ENCODE data around the gene ABCA12. TPM values are rescaled to one million over a fixed set of nuclear protein-coding genes. Genes with fewer than 3 reads are reported as not detected.

Gene ABCA12
- polyA plus RNA-seq, 2 of the 4 experiments (the other 2 are of a cell fraction), result 0.32 to 1.1 TPM

GRCh38 chr2:215036314-215036713 is 102.1 kb downstream of the ABCA12 start:
- no peaks in the 10 kb centered on the region for H3K4me1 ChIP-seq
- H3K27ac ChIP-seq, result no peak overlapping the region
- 2% methylated on average over 1 of the region's 1 CpG for WGBS (ENCODE audit: missing lambda C conversion rate)
- H3K4me2 ChIP-seq, result no peak overlapping the region
- no peak for DNase-seq (ENCODE audit: low read depth in 1 of 2, low spot score in 1 of 2)
- POLR2A ChIA-PET, result interaction anchor here (0.7 kb wide), 1 partner anchor 107 kb away, joined by 4 read pairs; no protein-coding TSS in a partner anchor
- no peak overlapping the region for H3K4me3 ChIP-seq
- CTCF ChIA-PET, result no interaction called here
- no peaks in the 10 kb centered on the region for H3K9me3 ChIP-seq
- TF ChIP-seq CHD2 (IDR thresholded peaks at IDR 0.05; ENCODE audit: low read length, partially characterized antibody), result no peak
- no peak for TF ChIP-seq HOXA7 (CRISPR knock-in tag; IDR thresholded peaks at IDR 0.05)
- TF ChIP-seq RAD21 (conservative IDR thresholded peaks at IDR 0.05 in 1 of 2, IDR thresholded peaks at IDR 0.05 in 1 of 2), result no peak
- no peak for TF ChIP-seq RFX5 (IDR thresholded peaks at IDR 0.05)
- TF ChIP-seq POLR2AphosphoS2 (conservative IDR thresholded peaks at IDR 0.05; ENCODE audit: low read length), result no peak
- TF ChIP-seq REST (IDR thresholded peaks at IDR 0.05), result no peak
- TF ChIP-seq E2F6 (IDR thresholded peaks at IDR 0.05; ENCODE audit: borderline replicate concordance, low read depth), result no peak
- ATAC-seq, result no peak
- no peak for FAIRE-seq

GRCh38 chr2:215034154-215034553 is 104.3 kb downstream of the ABCA12 start:
- ChIA-PET POLR2A (no interaction called here), CTCF (interaction anchor here (0.6 kb wide), 1 partner anchor 31 kb away, joined by 3 read pairs; no protein-coding TSS in a partner anchor)
- Histone ChIP-seq H3K4me3 (no peak overlapping the region), H3K4me1 (no peaks in the 10 kb centered on the region), H3K27ac (no peak overlapping the region), H3K4me2 (no peak overlapping the region), H3K9me3 (no peaks in the 10 kb centered on the region)
- WGBS (ENCODE audit: missing lambda C conversion rate), result 39% methylated on average over 3 of the region's 3 CpGs
- ATAC-seq (no peak), DNase-seq (ENCODE audit: low read depth in 1 of 2, low spot score in 1 of 2) (no peak), FAIRE-seq (no peak)
- TF ChIP-seq NR3C1 (IDR thresholded peaks at IDR 0.05) (no peak), RFX5 (IDR thresholded peaks at IDR 0.05) (no peak), JUNB (IDR thresholded peaks at IDR 0.05) (no peak), ZC3H11A (IDR thresholded peaks at IDR 0.05) (no peak), EHMT2 (IDR thresholded peaks at IDR 0.05; ENCODE audit: low read depth) (no peak), TFCP2L1 (CRISPR knock-in tag; IDR thresholded peaks at IDR 0.05) (no peak), MYC (IDR thresholded peaks at IDR 0.05; ENCODE audit: borderline replicate concordance, low read length) (no peak), PBX3 (IDR thresholded peaks at IDR 0.05) (no peak)

GRCh38 chr2:215032153-215032552 is 106.3 kb downstream of the ABCA12 start:
- ChIA-PET CTCF (no interaction called here), POLR2A (no interaction called here)
- WGBS (ENCODE audit: missing lambda C conversion rate), result 32% methylated on average over 2 of the region's 2 CpGs
- Histone ChIP-seq H3K27ac (no peak overlapping the region), H3K4me1 (no peaks in the 10 kb centered on the region), H3K4me3 (no peak overlapping the region), H3K9me3 (no peaks in the 10 kb centered on the region), H3K4me2 (no peak overlapping the region)
- no peak for ATAC-seq
- no peak for FAIRE-seq
- no peak for DNase-seq (ENCODE audit: low read depth in 1 of 2, low spot score in 1 of 2)
- TF ChIP-seq BCL3 (IDR thresholded peaks at IDR 0.05) (no peak), ZFP36 (IDR thresholded peaks at IDR 0.05; ENCODE audit: borderline replicate concordance, partially characterized antibody) (no peak), CBX8 (IDR thresholded peaks at IDR 0.05) (no peak), CTCF (IDR thresholded peaks at IDR 0.05) (no peak), NFE2L2 (conservative IDR thresholded peaks at IDR 0.05; ENCODE audit: low read length) (no peak), NPAS2 (CRISPR knock-in tag; IDR thresholded peaks at IDR 0.05; ENCODE audit: borderline replicate concordance) (no peak), HOXA7 (CRISPR knock-in tag; IDR thresholded peaks at IDR 0.05) (no peak), KDM1A (IDR thresholded peaks at IDR 0.05; ENCODE audit: low read depth) (no peak), TP53 (CRISPR knock-in tag; IDR thresholded peaks at IDR 0.05) (no peak), MAZ (IDR thresholded peaks at IDR 0.05; ENCODE audit: borderline replicate concordance, low read depth, low read length) (no peak), RCOR1 (IDR thresholded peaks at IDR 0.05; ENCODE audit: low read depth, low read length) (no peak), ESRRA (IDR thresholded peaks at IDR 0.05; ENCODE audit: borderline replicate concordance, low read length) (no peak), RARB (CRISPR knock-in tag; IDR thresholded peaks at IDR 0.05) (no peak), PHF8 (IDR thresholded peaks at IDR 0.05; ENCODE audit: borderline replicate concordance, low read depth) (no peak)
